ENCODE measurements around the gene AKR1B15. TPM values are rescaled to one million over a fixed set of nuclear protein-coding genes. Genes with fewer than 3 reads are reported as not detected.
"Not testable (repeated sequence)": the region's sequence is repeated elsewhere in the genome, so short reads cannot be mapped to it uniquely, and the experiment has no call there.

AKR1B15 gene
- total and polyA plus RNA-seq, 9 of the 15 experiments (the other 6 are each of a cell fraction or from before 2014, with no cell fraction given): not detected

- in situ Hi-C loops (cut with MboI): loop anchor here (5.0 kb wide), 1 partner anchor 40 kb away; no protein-coding TSS in a partner anchor
- FAIRE-seq; H3K9me1 ChIP-seq (ENCODE audit: control insufficient read depth, insufficient read depth, low read length); BruUV-seq (replicated peaks); H3K4me1 ChIP-seq (replicated peaks in 1 of 2; ENCODE audit: control insufficient read depth in 2 of 2, insufficient read depth in 2 of 2, low read length in 2 of 2); H3K4me3 ChIP-seq; intact Hi-C loops (cut with micrococcal nuclease); H3K36me3 ChIP-seq (ENCODE audit: control insufficient read depth, insufficient read depth, low read length); H3K27ac ChIP-seq (ENCODE audit: extremely low read depth, low read depth, low read length); H3K79me2 ChIP-seq (ENCODE audit: control insufficient read depth, insufficient read depth, low read length); DNase-seq (ENCODE audit: extremely low read depth in 1 of 4, low spot score in 3 of 4); H3K4me2 ChIP-seq (ENCODE audit: insufficient read depth, low read length); ATAC-seq; H3K9me3 ChIP-seq (replicated peaks; ENCODE audit: control insufficient read depth, insufficient read depth, low read depth, low read length); H3K9ac ChIP-seq (ENCODE audit: insufficient read depth in 1 of 2, low read depth in 2 of 2, low read length in 2 of 2); H2AFZ ChIP-seq (ENCODE audit: low read depth, low read length); H4K20me1 ChIP-seq (replicated peaks; ENCODE audit: control insufficient read depth, insufficient read depth, low read length); CTCF ChIA-PET (ENCODE audit: low intra/inter-chr PET ratio): not testable (repeated sequence)
- peaks cover 16 to 38% of the 10 kb centered on the region in 2 experiments for H3K27me3 ChIP-seq (ENCODE audit: control insufficient read depth in 2 of 2, insufficient read depth in 2 of 2, low read length in 2 of 2)
- POLR2A ChIA-PET: interaction anchor here (0.6 kb wide), 1 partner anchor 1498 kb away, joined by 3 read pairs; no protein-coding TSS in a partner anchor
- WGBS (ENCODE audit: insufficient coverage, low coverage, missing lambda C conversion rate): 0% methylated on average over 5 of the region's 5 CpGs
These were observed 11.6 kb upstream of the AKR1B15 start for GRCh38 chr7:134537273-134537781.

- Histone ChIP-seq H3K79me2 (ENCODE audit: control insufficient read depth, insufficient read depth, low read length) (no peaks in the 10 kb centered on the region), H2AFZ (ENCODE audit: low read depth, low read length) (no peak overlapping the region), H3K4me3 (no peak overlapping the region), H3K27ac (ENCODE audit: extremely low read depth, low read depth, low read length) (no peak overlapping the region), H3K9ac (ENCODE audit: insufficient read depth in 1 of 2, low read depth in 2 of 2, low read length in 2 of 2) (no peak overlapping the region), H4K20me1 (replicated peaks; ENCODE audit: control insufficient read depth, insufficient read depth, low read length) (no peaks in the 10 kb centered on the region), H3K27me3 (ENCODE audit: control insufficient read depth in 2 of 2, insufficient read depth in 2 of 2, low read length in 2 of 2) (peaks cover 20 to 47% of the 10 kb centered on the region in 2 experiments), H3K4me2 (ENCODE audit: insufficient read depth, low read length) (no peak overlapping the region), H3K36me3 (ENCODE audit: control insufficient read depth, insufficient read depth, low read length) (no peaks in the 10 kb centered on the region), H3K4me1 (replicated peaks in 1 of 2; ENCODE audit: control insufficient read depth in 2 of 2, insufficient read depth in 2 of 2, low read length in 2 of 2) (no peaks in the 10 kb centered on the region), H3K9me1 (ENCODE audit: control insufficient read depth, insufficient read depth, low read length) (no peaks in the 10 kb centered on the region), H3K9me3 (replicated peaks; ENCODE audit: control insufficient read depth, insufficient read depth, low read depth, low read length) (no peaks in the 10 kb centered on the region)
- ChIA-PET CTCF (ENCODE audit: low intra/inter-chr PET ratio) (interaction anchor here (0.6 kb wide), 1 partner anchor 423 kb away, joined by 3 read pairs; no protein-coding TSS in a partner anchor), POLR2A (no interaction called here)
- ATAC-seq (no peak), FAIRE-seq (no peak), DNase-seq (ENCODE audit: extremely low read depth in 1 of 4, low spot score in 3 of 4) (no peak)
- intact Hi-C loops (cut with micrococcal nuclease) (no loop called here), in situ Hi-C loops (cut with MboI) (loop anchor here (5.0 kb wide), 1 partner anchor 38 kb away; no protein-coding TSS in a partner anchor)
- BruUV-seq (replicated peaks): no TSS peak
- TF ChIP-seq NR4A1 (CRISPR knock-in tag; IDR thresholded peaks at IDR 0.05) (no peak), NR4A1 (tag; IDR thresholded peaks at IDR 0.05) (no peak), ZNF274 (IDR thresholded peaks at IDR 0.05; ENCODE audit: borderline replicate concordance, low read depth, low read length) (no peak), STAT5B (CRISPR knock-in tag; IDR thresholded peaks at IDR 0.05) (no peak)
- 1% methylated on average over 6 of the region's 6 CpGs for WGBS (ENCODE audit: insufficient coverage, low coverage, missing lambda C conversion rate)
These were observed 9.4 kb upstream of the AKR1B15 start for GRCh38 chr7:134539380-134540004.

GRCh38 chr7:134541501-134542194, 7.3 kb upstream of the AKR1B15 start:
- not testable (repeated sequence) for FAIRE-seq; BruUV-seq (replicated peaks)

More at GRCh38 chr7:134541501-134542194, 7.3 kb upstream of the AKR1B15 start:
- DNase-seq (ENCODE audit: extremely low read depth in 1 of 4, low spot score in 3 of 4); H3K9me1 ChIP-seq (ENCODE audit: control insufficient read depth, insufficient read depth, low read length); H4K20me1 ChIP-seq (replicated peaks; ENCODE audit: control insufficient read depth, insufficient read depth, low read length); H3K27ac ChIP-seq (ENCODE audit: extremely low read depth, low read depth, low read length); H3K4me1 ChIP-seq (replicated peaks in 1 of 2; ENCODE audit: control insufficient read depth in 2 of 2, insufficient read depth in 2 of 2, low read length in 2 of 2); H3K79me2 ChIP-seq (ENCODE audit: control insufficient read depth, insufficient read depth, low read length); intact Hi-C loops (cut with micrococcal nuclease); H3K36me3 ChIP-seq (ENCODE audit: control insufficient read depth, insufficient read depth, low read length); in situ Hi-C loops (cut with MboI); H2AFZ ChIP-seq (ENCODE audit: low read depth, low read length); POLR2A ChIA-PET; ATAC-seq; H3K4me2 ChIP-seq (ENCODE audit: insufficient read depth, low read length); H3K4me3 ChIP-seq; H3K9me3 ChIP-seq (replicated peaks; ENCODE audit: control insufficient read depth, insufficient read depth, low read depth, low read length); H3K9ac ChIP-seq (ENCODE audit: insufficient read depth in 1 of 2, low read depth in 2 of 2, low read length in 2 of 2); CTCF ChIA-PET (ENCODE audit: low intra/inter-chr PET ratio): not testable (repeated sequence)
- peaks cover 20 to 37% of the 10 kb centered on the region in 2 experiments for H3K27me3 ChIP-seq (ENCODE audit: control insufficient read depth in 2 of 2, insufficient read depth in 2 of 2, low read length in 2 of 2)
- under 1% methylated on average over 8 of the region's 8 CpGs for WGBS (ENCODE audit: insufficient coverage, low coverage, missing lambda C conversion rate)

Data from K562 (cell line).